Stimulated activated effector memory CD8-positive, alpha-beta T cell treated with anti-CD3 and anti-CD28 coated beads, Interleukin-12 subunit alpha, Interleukin-12 subunit beta, amount 100 ng/mL, for 72 hours (primary cell): ENCODE results near the gene FNDC3A.

Source experiments
- ATAC-seq: fragments of 150-1000 bp; cut with Tn5 transposase; 2 replicates; pipeline ENCODE4 v1.10.0; 2021
- DNase-seq, 2 donors: peaks; one replicate each; pipeline ENCODE4 v3.0.0; 2021 to 2022; ENCODE audit warnings: low spot score in 2 of 2
- H3K27ac Mint-ChIP-seq: one replicate; pipeline ENCODE4 v1.8.0; 2022; ENCODE audit warnings: mild to moderate bottlenecking, mixed read lengths
- H3K36me3 Mint-ChIP-seq: one replicate; pipeline ENCODE4 v1.8.0; 2022; ENCODE audit warnings: mild to moderate bottlenecking, mixed read lengths
- H3K4me1 Mint-ChIP-seq: one replicate; pipeline ENCODE4 v1.8.0; 2022; ENCODE audit warnings: mixed read lengths
- H3K4me3 Mint-ChIP-seq: one replicate; pipeline ENCODE4 v1.8.0; 2022; ENCODE audit warnings: mild to moderate bottlenecking, mixed read lengths
- H3K9me3 Mint-ChIP-seq: one replicate; pipeline ENCODE4 v1.8.0; 2022; ENCODE audit warnings: mixed read lengths

Gene FNDC3A

GRCh38 chr13:49217962-49218492 lies 242.3 kb downstream of the FNDC3A start:
- H3K4me1 Mint-ChIP-seq, result peaks cover 35% of the 10 kb centered on the region
- no peak overlapping the region for H3K27ac Mint-ChIP-seq
- no peak overlapping the region for H3K4me3 Mint-ChIP-seq
- no peak for ATAC-seq
- no peaks in the 10 kb centered on the region for H3K9me3 Mint-ChIP-seq
- peak in 1 of 2 donors; percentile 40 for DNase-seq
- no peaks in the 10 kb centered on the region for H3K36me3 Mint-ChIP-seq

GRCh38 chr13:49218493-49219051 lies 242.9 kb downstream of the FNDC3A start:
- Mint-ChIP-seq H3K27ac (no peak overlapping the region), H3K4me1 (peaks cover 35% of the 10 kb centered on the region), H3K9me3 (no peaks in the 10 kb centered on the region), H3K36me3 (no peaks in the 10 kb centered on the region), H3K4me3 (no peak overlapping the region)
- DNase-seq (peak in 1 of 2 donors; percentile 30), ATAC-seq (no peak)

- ATAC-seq (no peak), DNase-seq (peak in 1 of 2 donors; percentile 55)
- H3K4me1 Mint-ChIP-seq, result peaks cover 31% of the 10 kb centered on the region
- H3K36me3 Mint-ChIP-seq, result no peaks in the 10 kb centered on the region
- H3K4me3 Mint-ChIP-seq, result peak overlapping the region; percentile 68
- H3K9me3 Mint-ChIP-seq, result no peaks in the 10 kb centered on the region
- no peak overlapping the region for H3K27ac Mint-ChIP-seq
Measured at GRCh38 chr13:49219647-49220035, 243.9 kb downstream of the FNDC3A start.

- no peaks in the 10 kb centered on the region for H3K9me3 Mint-ChIP-seq
- peaks cover 25% of the 10 kb centered on the region for H3K4me1 Mint-ChIP-seq
- H3K27ac Mint-ChIP-seq, result no peak within 1 kb of the TSS
- H3K36me3 Mint-ChIP-seq, result no peaks in the 10 kb centered on the region
- DNase-seq, result peak; percentile 8 to 64
- peak; percentile 66 for ATAC-seq
- peak within 1 kb of the TSS; percentile 68 for H3K4me3 Mint-ChIP-seq
Measured at GRCh38 chr13:49220036-49220855, 244.5 kb downstream of the FNDC3A start, which contains the start of gene MLNR. MLNR (plus strand) TSS chr13:49220338; CDS start chr13:49220338, 0 bp downstream.

- H3K9me3 Mint-ChIP-seq, result no peaks in the 10 kb centered on the region
- no peak overlapping the region for H3K27ac Mint-ChIP-seq
- H3K4me1 Mint-ChIP-seq, result peaks cover 24% of the 10 kb centered on the region
- no peaks in the 10 kb centered on the region for H3K36me3 Mint-ChIP-seq
- DNase-seq, result peak in 1 of 2 donors; percentile 50
- peak; percentile 66 for ATAC-seq
- H3K4me3 Mint-ChIP-seq, result peak overlapping the region; percentile 68
Measured at GRCh38 chr13:49220856-49221589, 245.3 kb downstream of the FNDC3A start.

GRCh38 chr13:49221590-49221965 lies 245.9 kb downstream of the FNDC3A start:
- no peaks in the 10 kb centered on the region for H3K36me3 Mint-ChIP-seq
- ATAC-seq, result no peak
- H3K4me1 Mint-ChIP-seq, result peaks cover 24% of the 10 kb centered on the region
- DNase-seq, result peak in 1 of 2 donors; percentile 41
- H3K9me3 Mint-ChIP-seq, result no peaks in the 10 kb centered on the region
- H3K4me3 Mint-ChIP-seq, result peak overlapping the region; percentile 68
- no peak overlapping the region for H3K27ac Mint-ChIP-seq

GRCh38 chr13:49225223-49226042 lies 249.7 kb downstream of the FNDC3A start:
- Mint-ChIP-seq H3K27ac (no peak overlapping the region), H3K36me3 (no peaks in the 10 kb centered on the region), H3K4me1 (peaks cover 5% of the 10 kb centered on the region), H3K9me3 (no peaks in the 10 kb centered on the region), H3K4me3 (no peak overlapping the region)
- peak in 1 of 2 donors; percentile 30 for DNase-seq
- no peak for ATAC-seq

GRCh38 chr13:49226613-49227012 lies 250.9 kb downstream of the FNDC3A start:
- ATAC-seq, result no peak
- H3K4me3 Mint-ChIP-seq, result no peak overlapping the region
- H3K36me3 Mint-ChIP-seq, result no peaks in the 10 kb centered on the region
- no peaks in the 10 kb centered on the region for H3K4me1 Mint-ChIP-seq
- no peak overlapping the region for H3K27ac Mint-ChIP-seq
- DNase-seq, result no peak
- no peaks in the 10 kb centered on the region for H3K9me3 Mint-ChIP-seq

- no peaks in the 10 kb centered on the region for H3K4me1 Mint-ChIP-seq
Measured at GRCh38 chr13:49234741-49235140, 259.0 kb downstream of the FNDC3A start.

GRCh38 chr13:49235856-49236431 lies 260.2 kb downstream of the FNDC3A start:
- Mint-ChIP-seq H3K9me3 (no peaks in the 10 kb centered on the region), H3K4me3 (no peak overlapping the region), H3K4me1 (peaks cover 5% of the 10 kb centered on the region), H3K27ac (no peak overlapping the region), H3K36me3 (no peaks in the 10 kb centered on the region)
- DNase-seq (no peak), ATAC-seq (no peak)

More at GRCh38 chr13:49234741-49235140, 259.0 kb downstream of the FNDC3A start:
- no peaks in the 10 kb centered on the region for H3K9me3 Mint-ChIP-seq
- H3K36me3 Mint-ChIP-seq, result no peaks in the 10 kb centered on the region
- no peak overlapping the region for H3K27ac Mint-ChIP-seq
- DNase-seq (no peak), ATAC-seq (no peak)
- H3K4me3 Mint-ChIP-seq, result no peak overlapping the region

GRCh38 chr13:49238621-49239020 lies 262.9 kb downstream of the FNDC3A start:
- ATAC-seq (no peak), DNase-seq (no peak)
- no peaks in the 10 kb centered on the region for H3K36me3 Mint-ChIP-seq
- peaks cover 5% of the 10 kb centered on the region for H3K4me1 Mint-ChIP-seq
- no peak overlapping the region for H3K27ac Mint-ChIP-seq
- no peaks in the 10 kb centered on the region for H3K9me3 Mint-ChIP-seq
- H3K4me3 Mint-ChIP-seq, result no peak overlapping the region

- H3K4me1 Mint-ChIP-seq, result peaks cover 5% of the 10 kb centered on the region
- DNase-seq (peak in 1 of 2 donors; percentile 65), ATAC-seq (peak; percentile 79)
Measured at GRCh38 chr13:49240017-49240416, 264.3 kb downstream of the FNDC3A start.

GRCh38 chr13:49241296-49241695 lies 265.6 kb downstream of the FNDC3A start:
- ATAC-seq (no peak), DNase-seq (no peak)
- H3K4me1 Mint-ChIP-seq, result peaks cover 5% of the 10 kb centered on the region
- H3K27ac Mint-ChIP-seq, result no peak overlapping the region
- no peaks in the 10 kb centered on the region for H3K36me3 Mint-ChIP-seq
- no peak overlapping the region for H3K4me3 Mint-ChIP-seq
- H3K9me3 Mint-ChIP-seq, result no peaks in the 10 kb centered on the region

More at GRCh38 chr13:49240017-49240416, 264.3 kb downstream of the FNDC3A start:
- no peaks in the 10 kb centered on the region for H3K36me3 Mint-ChIP-seq
- H3K4me3 Mint-ChIP-seq, result no peak overlapping the region
- H3K9me3 Mint-ChIP-seq, result no peaks in the 10 kb centered on the region
- no peak overlapping the region for H3K27ac Mint-ChIP-seq

GRCh38 chr13:49245101-49245500 lies 269.4 kb downstream of the FNDC3A start:
- Mint-ChIP-seq H3K9me3 (no peaks in the 10 kb centered on the region), H3K36me3 (peaks cover 15% of the 10 kb centered on the region), H3K4me1 (peaks cover 27% of the 10 kb centered on the region), H3K4me3 (no peak overlapping the region), H3K27ac (no peak overlapping the region)
- ATAC-seq (no peak), DNase-seq (no peak)
